OCI-LY1 (cell line): Measurements from ENCODE around the gene ILRUN.

Source experiments
- EZH2 ChIP-seq: fragments of 200-600 bp; sonication (generic), shearing (Covaris generic); IDR thresholded peaks from 2 replicates; pipeline ENCODE4 v1.8.0; 2017; ENCODE audit warnings: borderline replicate concordance, mixed run types, mild to moderate bottlenecking, antibody characterized with exemption, low read length, moderate library complexity, mixed read lengths
- TF ChIP-seq, protein P1 (sequence below): fragments of 200-600 bp; sonication (generic), shearing (Covaris generic); IDR thresholded peaks from 2 replicates; pipeline ENCODE4 v1.5.1; 2017; ENCODE audit warnings: mild to moderate bottlenecking, antibody characterized with exemption, low read length, moderate library complexity, mixed read lengths

DNA sequence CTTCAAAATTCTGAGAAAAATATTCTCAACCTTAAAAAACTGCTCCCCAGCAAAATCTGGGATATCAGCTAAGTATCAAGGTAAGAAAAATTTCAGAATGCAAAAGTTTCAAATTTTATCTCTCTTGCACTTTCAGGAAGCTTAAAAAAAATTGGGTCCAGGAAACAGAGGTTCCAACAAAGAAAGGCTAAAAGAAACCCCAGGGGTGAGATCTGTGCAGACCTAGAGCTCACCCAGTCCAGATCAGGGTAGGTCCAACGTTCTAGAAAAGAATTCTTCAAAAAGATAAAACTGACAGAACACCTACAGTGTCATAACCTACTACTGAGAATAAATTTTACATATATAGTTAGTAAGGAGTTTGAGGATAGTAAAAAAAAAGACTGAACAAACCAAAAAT, 23.5 kb downstream of the ILRUN start:
- TF ChIP-seq, protein P1, sequence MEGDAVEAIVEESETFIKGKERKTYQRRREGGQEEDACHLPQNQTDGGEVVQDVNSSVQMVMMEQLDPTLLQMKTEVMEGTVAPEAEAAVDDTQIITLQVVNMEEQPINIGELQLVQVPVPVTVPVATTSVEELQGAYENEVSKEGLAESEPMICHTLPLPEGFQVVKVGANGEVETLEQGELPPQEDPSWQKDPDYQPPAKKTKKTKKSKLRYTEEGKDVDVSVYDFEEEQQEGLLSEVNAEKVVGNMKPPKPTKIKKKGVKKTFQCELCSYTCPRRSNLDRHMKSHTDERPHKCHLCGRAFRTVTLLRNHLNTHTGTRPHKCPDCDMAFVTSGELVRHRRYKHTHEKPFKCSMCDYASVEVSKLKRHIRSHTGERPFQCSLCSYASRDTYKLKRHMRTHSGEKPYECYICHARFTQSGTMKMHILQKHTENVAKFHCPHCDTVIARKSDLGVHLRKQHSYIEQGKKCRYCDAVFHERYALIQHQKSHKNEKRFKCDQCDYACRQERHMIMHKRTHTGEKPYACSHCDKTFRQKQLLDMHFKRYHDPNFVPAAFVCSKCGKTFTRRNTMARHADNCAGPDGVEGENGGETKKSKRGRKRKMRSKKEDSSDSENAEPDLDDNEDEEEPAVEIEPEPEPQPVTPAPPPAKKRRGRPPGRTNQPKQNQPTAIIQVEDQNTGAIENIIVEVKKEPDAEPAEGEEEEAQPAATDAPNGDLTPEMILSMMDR: no peak
- no peak for TF ChIP-seq EZH2
